Natural killer cell (primary cell): ENCODE data around the gene CKAP4. TPM values are rescaled to one million over a fixed set of nuclear protein-coding genes. Genes with fewer than 3 reads are reported as not detected.

Experiments used
- total RNA-seq, 4 donors: library from RNA; stranded (reverse); fragments of 120-200 nt in 1 of 4; gene quantifications; one replicate each; pipeline versions ENCODE4 v1.2.3 to v1.2.4, GENCODE V29; 2013 to 2022

Gene CKAP4
- total RNA-seq, 3 donors from 2014 or later (not counting 1 experiment from before 2014, with no cell fraction given), result 2.0 to 19.4 (median 2.0) TPM

Other genes with a start within 250 kb of the CKAP4 start
- 10 to 100 TPM in 1 of 3 donors, 1 to 10 TPM in 2; 1.4 to 10.9 (median 3.4) TPM for gene NUAK1, start 109.1 kb downstream of the CKAP4 start, total RNA-seq
- gene TCP11L2, start 54.7 kb upstream of the CKAP4 start, total RNA-seq, result 10 to 100 TPM; 68.8 to 97.7 (median 71.1) TPM
- 1 to 10 TPM; 3.8 to 8.1 (median 5.4) TPM for gene POLR3B, start 109.7 kb upstream of the CKAP4 start, total RNA-seq